GM18907 (cell line): Measurements from ENCODE around the gene EDN2.

Source experiments
- ATAC-seq: cut with Tn5 transposase; IDR thresholded peaks from one replicate; pipeline ENCODE4 v1.9.1; 2021; ENCODE audit warnings: mild to moderate bottlenecking, moderate library complexity; ENCODE audit not compliant: unreplicated experiment

The EDN2 gene

DNA sequence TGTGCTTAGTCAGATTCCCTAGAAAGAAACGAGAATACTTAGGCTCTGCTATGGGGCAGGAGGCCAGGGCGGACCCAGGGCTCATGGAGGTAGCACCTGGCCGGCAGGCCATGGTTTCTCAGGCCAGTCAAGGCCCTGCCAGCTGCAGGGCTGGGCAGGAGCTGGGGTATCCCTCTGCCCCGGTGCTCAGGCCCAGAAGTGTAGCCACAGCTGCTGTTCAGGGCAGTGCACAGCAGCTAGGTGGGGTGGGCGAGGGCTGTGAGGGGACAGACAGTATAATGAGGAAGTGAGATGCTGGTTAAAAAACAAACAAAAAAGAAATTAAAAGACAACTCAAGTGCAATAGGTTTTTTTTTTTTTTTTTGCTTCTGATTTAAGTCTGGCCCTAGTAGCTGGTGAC, 34.0 kb upstream of the EDN2 start:
- ATAC-seq: no peak

- no peak for ATAC-seq
These were observed 32.6 kb upstream of the EDN2 start for GRCh38 chr1:41517062-41517438.

DNA sequence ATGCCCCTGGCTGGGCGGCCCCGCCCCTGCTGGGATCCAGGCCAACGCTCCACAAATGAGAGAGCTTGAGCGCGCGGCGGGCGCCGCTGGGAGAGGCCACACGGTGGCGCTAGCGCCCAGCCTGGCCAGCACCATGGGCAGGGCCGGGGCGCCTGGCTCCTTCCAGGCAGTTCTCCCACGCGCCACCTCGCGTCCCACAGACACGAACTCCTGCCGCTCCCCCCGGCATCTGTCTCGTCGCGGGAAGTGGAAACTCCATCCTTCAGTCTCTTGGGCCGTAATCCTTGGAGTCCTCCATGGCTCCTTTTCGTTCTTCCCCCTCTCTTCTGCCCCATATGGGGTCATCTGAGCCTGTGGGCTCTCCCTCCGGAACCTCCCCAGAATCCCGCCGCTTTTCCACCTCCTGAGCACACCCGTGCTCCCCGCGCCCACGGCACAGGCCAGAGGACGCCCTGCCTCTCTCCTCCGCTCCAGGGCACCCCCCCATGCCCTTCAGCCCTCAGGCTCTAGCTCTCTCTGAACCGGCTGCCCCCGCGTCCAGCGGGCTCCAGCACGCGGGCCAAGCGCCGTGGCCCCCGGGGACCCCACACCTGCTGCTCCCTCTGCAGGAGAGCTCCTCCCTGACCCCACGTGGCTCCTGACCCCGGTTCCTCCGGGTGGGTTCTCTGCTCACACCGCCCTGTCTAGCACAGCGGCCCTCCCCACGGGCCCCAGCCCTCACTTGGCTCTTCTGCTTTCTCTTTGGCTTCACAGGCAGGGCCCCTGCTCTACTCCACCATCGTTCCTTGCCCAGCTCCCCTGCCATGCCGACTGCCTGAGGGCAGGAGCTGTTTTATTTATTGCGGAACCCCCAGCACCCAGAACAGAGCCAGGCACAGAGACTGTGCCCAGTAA, 31.9 kb upstream of the EDN2 start:
- ATAC-seq: no peak

DNA sequence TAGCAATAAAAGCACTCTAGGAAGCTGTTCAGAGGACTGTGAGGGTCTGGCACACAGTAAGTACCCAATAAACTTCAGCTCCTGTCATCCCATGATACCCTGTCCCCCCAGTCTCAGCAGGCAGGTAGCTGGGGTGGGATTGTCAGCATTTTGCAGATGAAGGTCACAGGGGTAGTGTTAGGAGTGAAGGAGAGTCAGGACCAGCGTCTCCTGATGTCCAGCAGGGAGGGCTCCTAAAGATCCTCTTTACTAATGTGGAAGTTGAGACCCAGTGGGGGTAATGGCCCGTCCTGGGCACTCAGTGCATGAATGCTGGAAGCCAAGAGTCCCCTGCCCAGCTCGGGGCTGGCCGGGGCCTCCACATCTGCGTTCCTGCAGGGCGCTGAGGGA, 31.3 kb upstream of the EDN2 start:
- ATAC-seq: no peak

DNA sequence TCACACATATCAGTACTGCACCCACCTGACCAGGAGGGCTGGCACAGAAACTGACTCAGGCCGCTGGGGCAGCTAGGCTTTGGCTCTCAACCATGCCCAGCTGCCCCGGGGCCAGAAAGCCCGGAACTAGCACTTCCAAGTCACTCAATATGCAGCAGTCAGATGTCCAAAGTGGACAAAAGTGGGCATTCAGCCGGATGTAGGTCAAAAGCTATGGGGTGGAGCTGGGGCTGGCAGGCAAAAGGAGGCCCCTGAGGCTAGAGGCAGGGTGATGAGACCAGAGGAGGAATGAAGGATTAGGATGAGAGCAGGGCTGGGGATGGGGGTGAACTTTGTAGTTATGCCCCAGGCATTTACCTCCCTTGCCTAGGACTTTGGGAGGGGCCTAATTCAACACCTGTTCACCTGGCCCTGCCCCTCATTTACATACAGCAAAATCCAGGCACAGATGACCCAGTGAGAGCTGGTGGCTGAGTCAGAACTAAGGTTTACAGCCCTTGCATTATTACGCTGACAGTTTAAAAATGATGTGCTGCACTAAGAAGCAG, 30.7 kb upstream of the EDN2 start:
- ATAC-seq: no peak

- ATAC-seq: no peak
These were observed 29.9 kb upstream of the EDN2 start for GRCh38 chr1:41514381-41514780.

DNA sequence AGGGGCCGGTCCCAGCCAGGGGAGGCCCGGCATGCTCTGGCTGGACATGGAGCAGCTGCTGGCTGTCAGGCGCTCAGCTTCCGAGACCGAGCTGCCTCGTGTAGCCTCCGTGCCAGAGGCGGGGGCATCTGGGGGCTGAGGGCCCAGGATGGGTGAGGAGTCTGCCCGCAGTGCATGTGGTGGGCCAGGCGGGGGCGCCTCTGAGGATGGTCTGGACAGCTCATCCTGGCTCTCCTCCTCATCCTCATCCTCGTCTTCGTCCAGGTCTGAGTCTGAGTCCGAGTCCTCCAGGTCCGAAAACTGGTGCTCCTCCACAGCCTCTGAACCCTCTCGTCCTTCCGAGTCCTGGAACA, 28.9 kb upstream of the EDN2 start:
- no peak for ATAC-seq

- ATAC-seq: no peak
These were observed 28.4 kb upstream of the EDN2 start for GRCh38 chr1:41512701-41513382.

- ATAC-seq: no peak
These were observed 26.7 kb upstream of the EDN2 start for GRCh38 chr1:41511239-41511540.

DNA sequence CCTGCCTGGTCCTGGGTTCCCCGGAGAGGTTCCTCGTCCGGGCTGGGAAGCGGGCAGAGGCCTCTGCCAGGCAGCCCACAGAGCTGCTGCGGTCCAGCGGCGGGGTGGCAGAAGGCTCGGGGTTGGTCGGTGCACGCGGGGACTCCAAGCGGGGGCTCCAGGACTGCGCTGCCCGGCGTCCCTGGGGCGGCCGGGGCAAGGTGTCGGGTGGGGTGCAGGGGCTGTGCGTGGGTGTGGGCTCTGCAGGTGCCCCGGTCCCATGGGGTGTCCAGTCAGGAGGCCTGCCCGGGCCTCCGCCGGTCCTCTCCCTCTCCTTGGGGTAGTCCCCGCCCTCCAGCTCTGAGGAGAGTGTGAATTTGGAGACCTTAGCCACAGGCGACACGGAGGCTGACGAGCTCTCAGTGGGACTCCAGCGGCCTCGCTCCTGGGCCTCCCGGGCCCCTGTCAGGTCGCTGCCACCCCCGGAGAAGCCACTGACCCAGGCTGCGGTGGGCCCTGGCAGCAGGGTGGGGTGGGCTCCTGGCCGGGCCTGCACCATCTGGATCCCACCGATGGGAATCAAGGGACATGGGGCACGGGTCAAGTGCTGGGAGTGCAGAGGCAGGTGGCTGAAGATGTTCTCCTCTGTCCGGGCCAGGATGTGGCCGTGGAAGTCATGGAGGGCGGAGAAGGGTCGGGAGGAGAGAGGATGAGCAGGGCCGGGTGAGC, 26.2 kb upstream of the EDN2 start:
- no peak for ATAC-seq

- ATAC-seq: no peak
These were observed 24.8 kb upstream of the EDN2 start for GRCh38 chr1:41509270-41509671.

DNA sequence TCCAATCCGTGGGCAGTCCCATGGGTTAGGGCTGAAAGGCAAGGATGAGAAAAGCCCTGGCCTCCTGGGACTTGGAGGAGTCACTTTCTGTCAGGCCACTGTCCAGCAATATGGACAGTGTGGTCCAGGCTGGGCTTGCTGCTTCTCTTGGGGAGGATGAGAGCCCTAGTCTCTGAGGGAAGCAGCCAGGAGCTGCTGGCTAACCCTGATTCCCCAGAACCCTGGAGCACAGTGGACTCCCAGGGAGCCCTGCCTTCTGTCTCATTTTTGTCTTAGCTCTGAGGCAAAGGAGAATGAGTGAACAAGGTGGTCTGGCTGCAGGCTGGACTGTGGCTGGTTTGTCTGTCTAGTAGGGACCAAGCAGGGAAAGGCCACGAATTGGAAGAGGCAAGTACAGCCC, 23.8 kb upstream of the EDN2 start:
- no peak for ATAC-seq

DNA sequence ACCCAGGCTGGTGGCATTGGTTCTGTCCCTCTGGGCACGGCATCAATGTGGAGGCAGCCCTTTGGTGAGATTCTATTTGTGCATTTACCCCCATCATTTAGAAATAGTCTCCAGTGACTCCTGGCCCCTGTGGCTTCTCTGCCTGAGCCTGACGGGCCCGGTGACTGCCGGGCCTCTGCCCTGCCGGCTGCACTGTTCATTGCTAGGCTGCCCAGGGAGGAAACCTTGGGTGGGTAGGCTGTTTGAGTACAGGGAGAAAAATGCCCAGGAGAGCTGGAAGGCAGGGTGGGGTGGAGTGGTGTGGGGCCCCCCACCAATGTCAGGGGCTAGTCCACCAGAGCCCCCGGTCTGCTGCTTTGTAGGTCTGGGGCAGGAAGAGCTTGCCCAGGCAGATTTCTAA, 23.4 kb upstream of the EDN2 start:
- ATAC-seq: no peak

DNA sequence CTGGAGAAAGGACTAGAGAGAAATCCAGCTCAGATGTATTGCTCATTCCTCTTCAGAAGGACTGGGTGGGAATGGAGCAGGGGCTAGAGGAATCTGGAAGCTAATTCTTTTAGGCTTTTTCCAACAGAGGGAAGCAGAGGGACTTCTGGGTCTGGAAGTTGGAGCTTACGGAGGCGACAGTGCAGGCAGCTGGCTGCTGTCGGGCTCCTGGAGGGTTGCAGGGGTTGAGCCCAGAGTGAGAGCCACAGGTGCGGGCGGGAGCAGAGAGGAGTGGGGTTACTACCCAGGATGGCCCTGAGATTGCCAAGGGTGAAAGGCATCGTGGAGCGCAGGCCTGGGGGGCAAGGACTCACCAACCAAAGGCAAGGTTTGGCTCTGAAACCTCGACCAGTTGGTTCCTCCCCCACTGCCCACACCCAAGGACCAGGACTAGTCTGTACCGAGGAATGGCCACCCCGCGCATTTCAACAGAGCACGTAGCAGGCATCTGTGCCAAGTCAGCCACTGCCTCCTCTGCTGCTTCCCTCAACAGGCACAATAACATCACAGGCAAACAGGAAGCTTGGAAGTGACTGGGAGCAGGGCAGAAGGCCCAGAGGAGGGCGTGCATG, 22.7 kb upstream of the EDN2 start:
- ATAC-seq: no peak

GRCh38 chr1:41504114-41505035, 19.9 kb upstream of the EDN2 start:
- no peak for ATAC-seq

DNA sequence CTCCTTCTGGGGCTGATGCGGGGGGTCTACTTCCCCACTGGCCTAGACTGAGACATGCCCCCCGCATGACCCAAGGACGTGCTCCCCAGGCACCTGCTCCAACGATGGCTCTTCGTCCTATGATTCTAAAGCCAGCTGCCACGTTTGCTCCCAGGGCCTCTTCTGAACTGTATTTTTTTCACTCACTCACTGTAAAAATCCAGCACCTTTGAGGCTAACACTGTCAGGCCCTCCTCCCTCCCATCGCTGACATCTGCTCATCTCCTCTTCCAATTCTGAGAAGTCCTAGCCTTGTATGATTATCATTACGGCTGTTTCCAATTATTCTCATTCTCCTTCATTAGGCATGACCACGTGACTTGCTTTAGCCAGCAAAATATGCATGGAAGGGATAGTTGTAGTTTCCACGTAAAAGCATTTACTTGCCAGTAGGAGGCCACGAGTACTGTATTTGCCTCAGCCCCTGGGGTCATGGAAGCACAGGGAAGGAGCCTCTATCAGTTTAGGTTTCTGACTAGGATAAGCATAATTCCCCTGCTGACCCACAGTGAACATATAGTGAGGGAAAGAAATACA, 19.1 kb upstream of the EDN2 start:
- no peak for ATAC-seq

DNA sequence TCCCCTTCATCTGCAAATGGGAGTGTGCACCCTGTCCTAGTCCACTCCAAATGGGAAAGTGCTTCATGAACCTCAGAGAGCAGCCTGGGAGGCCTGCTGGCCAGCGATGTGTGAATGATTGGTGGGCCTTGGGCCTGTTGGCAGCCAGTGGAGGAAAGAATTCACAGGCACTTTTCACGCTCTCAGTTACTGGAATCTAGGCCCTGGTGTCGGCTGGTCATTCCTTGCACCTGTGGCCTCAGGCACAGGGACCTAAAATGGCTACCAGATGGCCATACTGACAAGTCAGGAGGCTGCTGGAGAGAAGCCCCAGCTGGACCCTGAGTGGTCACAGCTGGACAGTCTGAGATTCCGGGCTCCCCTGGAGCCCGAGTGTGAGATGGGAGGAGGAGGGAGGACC, 18.4 kb upstream of the EDN2 start:
- ATAC-seq: no peak

- ATAC-seq: no peak
These were observed 17.1 kb upstream of the EDN2 start for GRCh38 chr1:41501581-41501980.

GRCh38 chr1:41500781-41501518, 16.5 kb upstream of the EDN2 start:
- no peak for ATAC-seq
